Skeletal muscle satellite cell (primary cell): ENCODE data around the gene NFAM1.
A peak's percentile ranks its signal among the peaks of the same experiment; 100 is the strongest.

Experiments
- H3K27me3 ChIP-seq: 2 replicates; pipeline ENCODE4 v1.7.0; 2013; ENCODE audit warnings: low read length; ENCODE audit not compliant: control insufficient read depth, insufficient read depth
- H3K36me3 ChIP-seq: 2 replicates; pipeline ENCODE4 v1.7.0; 2013; ENCODE audit warnings: mild to moderate bottlenecking, control low read depth, low read length; ENCODE audit not compliant: insufficient read depth
- H3K4me1 ChIP-seq: 2 replicates; pipeline ENCODE4 v1.7.0; 2013; ENCODE audit warnings: low read length; ENCODE audit not compliant: control insufficient read depth, insufficient read depth
- H3K4me2 ChIP-seq: 2 replicates; pipeline ENCODE4 v1.7.0; 2013; ENCODE audit warnings: mild to moderate bottlenecking, low read length
- H3K4me3 ChIP-seq: 2 replicates; pipeline ENCODE4 v1.7.0; 2013; ENCODE audit warnings: low read length
- H3K9ac ChIP-seq: 2 replicates; pipeline ENCODE4 v1.7.0; 2013; ENCODE audit warnings: mild to moderate bottlenecking, low read depth, low read length, moderate library complexity
- H3K9me3 ChIP-seq: replicated peaks from 2 replicates; pipeline ENCODE4 v1.7.0; 2013; ENCODE audit warnings: mild to moderate bottlenecking, control low read depth, low read length

NFAM1 gene

DNA sequence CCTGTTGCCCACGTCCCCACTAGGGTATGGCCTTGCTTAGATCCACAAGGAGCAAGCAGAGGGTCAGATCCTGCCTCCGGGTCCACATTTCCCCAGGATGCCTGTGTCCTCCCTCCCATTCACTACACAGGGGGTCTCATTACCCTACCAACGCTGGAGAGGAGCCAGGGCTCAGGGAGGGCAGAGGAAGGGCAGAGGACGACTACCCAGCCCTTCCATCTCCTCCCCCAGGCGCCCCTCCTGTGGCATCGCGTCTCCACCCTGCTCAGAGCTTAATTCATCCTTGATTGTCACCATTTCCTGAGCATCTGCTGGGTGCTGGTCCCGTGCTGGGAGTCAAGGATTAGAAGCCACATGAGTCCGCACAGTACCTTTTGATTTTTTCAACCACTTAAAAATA is 5.0 kb downstream of the NFAM1 start:
- no peaks in the 10 kb centered on the region for H3K4me1 ChIP-seq
- no peak overlapping the region for H3K4me3 ChIP-seq
- H3K27me3 ChIP-seq = peaks cover 38% of the 10 kb centered on the region
- H3K4me2 ChIP-seq = no peak overlapping the region
- no peak overlapping the region for H3K9ac ChIP-seq
- H3K9me3 ChIP-seq = no peaks in the 10 kb centered on the region
- H3K36me3 ChIP-seq = no peaks in the 10 kb centered on the region

DNA sequence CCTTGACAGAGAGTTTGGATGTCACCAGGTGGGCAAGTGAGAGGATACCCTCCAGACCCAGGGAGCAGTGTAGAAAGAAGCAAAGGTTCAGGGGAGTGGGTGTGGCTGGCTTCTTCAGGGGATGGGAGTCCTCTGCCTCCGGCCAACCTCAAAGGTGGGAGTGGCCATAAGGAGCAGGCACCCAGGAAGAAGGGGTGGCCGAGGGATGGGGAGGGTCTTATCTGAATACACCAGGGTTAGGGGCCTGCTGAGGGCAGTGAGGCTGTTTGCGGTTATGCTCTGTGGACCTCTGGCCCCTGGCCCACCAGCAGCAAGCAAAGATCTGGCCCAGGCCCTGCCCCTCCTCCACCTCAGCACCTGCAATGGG is 6.2 kb downstream of the NFAM1 start:
- no peak overlapping the region for H3K4me2 ChIP-seq
- H3K27me3 ChIP-seq = peaks cover 37% of the 10 kb centered on the region
- H3K9ac ChIP-seq = no peak overlapping the region
- no peaks in the 10 kb centered on the region for H3K9me3 ChIP-seq
- no peaks in the 10 kb centered on the region for H3K36me3 ChIP-seq
- H3K4me3 ChIP-seq = no peak overlapping the region
- H3K4me1 ChIP-seq = no peaks in the 10 kb centered on the region

DNA sequence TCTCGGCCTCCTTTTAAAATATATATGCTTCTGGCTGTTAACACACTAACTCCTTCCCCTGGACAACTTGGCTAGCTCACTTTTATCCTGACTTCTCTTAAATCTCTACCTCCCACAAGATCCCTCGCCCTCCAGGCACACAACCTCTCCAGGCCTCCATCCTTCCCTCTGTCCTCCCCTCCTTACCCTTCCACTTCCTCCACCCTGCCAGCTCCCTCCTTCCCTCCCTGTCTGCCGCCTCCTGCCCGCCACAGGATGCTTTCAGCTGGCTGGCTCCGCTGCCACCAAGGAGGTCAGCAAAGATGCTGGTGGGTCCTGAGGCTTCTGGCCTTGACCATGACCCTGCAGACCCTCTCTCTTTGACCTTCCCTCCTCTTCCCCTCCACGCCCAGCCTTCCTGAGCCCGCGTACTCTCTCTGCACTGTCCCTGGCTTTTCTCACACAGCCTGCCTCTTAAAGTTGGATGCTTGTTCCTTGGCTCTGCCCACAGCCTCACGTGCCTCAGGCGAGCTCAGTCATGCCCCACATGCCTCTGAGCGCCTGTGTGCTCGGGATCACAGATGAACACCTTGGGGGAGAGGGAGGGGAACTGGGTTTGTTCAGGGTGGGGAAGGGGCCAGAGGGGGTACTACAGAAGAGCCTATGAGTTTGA is 6.7 kb downstream of the NFAM1 start:
- Histone ChIP-seq H3K9me3 (no peaks in the 10 kb centered on the region), H3K27me3 (peaks cover 36% of the 10 kb centered on the region), H3K9ac (no peak overlapping the region), H3K4me1 (no peaks in the 10 kb centered on the region), H3K36me3 (no peaks in the 10 kb centered on the region), H3K4me2 (no peak overlapping the region), H3K4me3 (no peak overlapping the region)

DNA sequence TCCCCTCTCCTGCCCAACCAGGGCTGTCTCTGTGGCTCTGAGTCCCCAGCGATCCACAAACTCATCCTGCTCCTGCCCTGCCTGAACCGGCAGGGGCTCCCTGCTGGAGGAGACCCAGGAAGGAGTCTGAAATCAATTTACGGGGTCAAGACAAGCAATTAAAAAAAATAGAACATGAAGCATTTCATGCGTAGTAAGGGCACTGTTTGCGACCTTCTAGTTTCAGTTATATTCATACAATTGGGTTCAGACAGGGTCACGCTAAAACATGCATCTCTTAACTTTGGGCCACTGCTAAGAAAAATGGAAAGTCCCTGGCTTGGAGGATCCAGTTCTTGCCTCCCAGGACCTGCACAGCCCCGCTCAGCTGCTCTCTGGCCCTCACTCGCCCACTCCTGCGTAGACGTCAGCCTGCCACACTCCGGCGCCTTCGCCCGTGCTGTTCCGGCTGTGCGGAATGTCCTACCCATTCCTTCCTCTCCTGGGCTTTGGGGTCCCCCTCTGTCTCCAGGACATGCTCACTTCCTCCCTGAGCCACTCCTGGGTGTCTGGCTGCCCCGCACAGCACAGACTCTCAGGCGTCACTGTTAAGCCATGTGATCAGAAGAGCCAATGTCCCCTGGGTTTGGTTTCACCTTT is 12.8 kb downstream of the NFAM1 start:
- Histone ChIP-seq H3K27me3 (peaks cover 57% of the 10 kb centered on the region), H3K9ac (no peak overlapping the region), H3K9me3 (no peaks in the 10 kb centered on the region), H3K4me1 (peaks cover 8% of the 10 kb centered on the region), H3K4me2 (peak overlapping the region; percentile 71), H3K36me3 (no peaks in the 10 kb centered on the region), H3K4me3 (peak overlapping the region; percentile 42)

DNA sequence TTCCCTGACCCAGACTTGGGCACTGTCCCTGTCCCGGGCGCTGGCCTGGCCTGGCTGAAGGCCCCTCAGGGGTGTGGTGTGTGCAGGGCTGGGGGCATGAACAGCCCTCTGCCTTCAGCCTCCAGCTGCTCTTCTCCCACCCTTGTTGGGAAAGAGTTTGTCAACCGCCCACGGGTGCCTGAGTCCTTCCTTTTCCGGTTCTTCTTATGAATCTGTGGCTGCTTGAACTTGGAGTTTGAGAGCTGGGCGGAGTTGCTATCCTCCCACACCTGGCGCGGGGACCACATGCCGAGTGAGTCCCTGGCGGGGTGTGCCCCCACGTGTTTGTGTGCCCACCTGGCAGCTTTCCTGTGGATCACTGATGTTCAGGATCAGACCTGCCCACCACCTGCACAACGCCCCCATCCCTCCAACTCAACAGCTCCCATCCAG is 13.4 kb downstream of the NFAM1 start:
- Histone ChIP-seq H3K27me3 (peaks cover 60% of the 10 kb centered on the region), H3K4me1 (peaks cover 8% of the 10 kb centered on the region), H3K4me3 (no peak overlapping the region), H3K4me2 (no peak overlapping the region), H3K9ac (no peak overlapping the region), H3K9me3 (no peaks in the 10 kb centered on the region), H3K36me3 (no peaks in the 10 kb centered on the region)

DNA sequence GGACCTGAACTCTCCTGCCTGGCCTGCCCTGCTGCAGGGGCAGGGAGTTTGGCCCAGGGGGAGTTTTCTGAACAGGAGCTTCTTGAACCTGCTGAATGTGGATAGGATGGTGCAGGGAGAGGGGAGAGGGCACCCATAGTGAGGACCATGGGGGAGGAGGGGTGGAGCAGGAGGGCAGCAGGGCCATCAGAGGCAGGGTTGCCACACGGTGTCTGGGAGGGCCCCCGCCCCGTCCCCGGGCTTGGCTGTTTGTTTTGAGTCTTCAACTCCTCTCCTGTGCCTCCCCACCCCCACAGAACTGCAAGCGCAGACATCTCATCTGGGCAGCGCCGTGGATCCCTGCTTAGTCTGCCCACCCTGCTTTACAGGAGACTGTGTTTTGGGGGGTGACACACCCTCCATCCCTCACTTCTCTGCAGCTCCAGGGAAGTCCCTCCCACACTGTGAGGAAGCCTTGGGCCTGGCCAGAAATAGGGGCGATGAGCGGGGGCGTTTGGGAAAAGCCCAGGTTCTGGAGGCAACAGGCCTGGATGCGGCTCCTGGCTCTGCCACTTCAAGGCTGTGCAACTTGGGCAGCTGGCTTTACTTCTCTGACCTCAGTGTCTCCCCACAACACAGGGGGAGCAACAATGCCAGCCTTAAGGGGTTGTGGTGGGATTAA is 14.4 kb downstream of the NFAM1 start:
- Histone ChIP-seq H3K27me3 (peaks cover 66% of the 10 kb centered on the region), H3K36me3 (no peaks in the 10 kb centered on the region), H3K4me3 (no peak overlapping the region), H3K4me2 (no peak overlapping the region), H3K9me3 (no peaks in the 10 kb centered on the region), H3K4me1 (peaks cover 8% of the 10 kb centered on the region), H3K9ac (no peak overlapping the region)

DNA sequence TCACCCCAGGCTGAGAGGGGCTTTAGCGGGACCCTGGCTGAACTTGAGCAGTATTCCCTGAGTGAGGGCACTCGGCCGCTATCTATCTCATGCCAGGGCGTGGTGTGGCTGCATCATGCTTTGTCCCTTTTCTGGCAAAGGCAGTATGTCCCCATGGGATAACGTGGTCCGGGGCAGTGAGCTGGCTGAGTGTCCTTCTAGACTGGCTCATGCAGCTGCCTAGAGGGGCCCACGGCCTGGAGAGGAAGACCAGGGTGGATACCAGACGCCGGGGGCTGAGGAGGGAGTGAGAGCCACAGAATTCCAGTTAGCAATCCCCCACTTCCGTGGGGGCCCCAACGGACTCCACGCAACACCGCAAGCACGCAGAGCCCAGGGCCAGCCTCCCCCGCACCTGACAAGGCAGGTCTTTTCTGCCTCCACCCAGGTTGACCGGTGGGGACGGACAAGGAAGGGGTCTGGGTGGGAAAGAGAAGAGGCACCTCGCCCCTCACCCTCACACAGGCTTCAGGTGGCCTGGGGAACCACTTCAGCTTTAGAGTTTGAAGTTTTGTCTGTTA is 15.5 kb downstream of the NFAM1 start:
- H3K4me2 ChIP-seq = no peak overlapping the region
- no peak overlapping the region for H3K4me3 ChIP-seq
- H3K9me3 ChIP-seq = no peaks in the 10 kb centered on the region
- H3K9ac ChIP-seq = no peak overlapping the region
- H3K27me3 ChIP-seq = peaks cover 66% of the 10 kb centered on the region
- H3K4me1 ChIP-seq = peaks cover 8% of the 10 kb centered on the region
- no peaks in the 10 kb centered on the region for H3K36me3 ChIP-seq

DNA sequence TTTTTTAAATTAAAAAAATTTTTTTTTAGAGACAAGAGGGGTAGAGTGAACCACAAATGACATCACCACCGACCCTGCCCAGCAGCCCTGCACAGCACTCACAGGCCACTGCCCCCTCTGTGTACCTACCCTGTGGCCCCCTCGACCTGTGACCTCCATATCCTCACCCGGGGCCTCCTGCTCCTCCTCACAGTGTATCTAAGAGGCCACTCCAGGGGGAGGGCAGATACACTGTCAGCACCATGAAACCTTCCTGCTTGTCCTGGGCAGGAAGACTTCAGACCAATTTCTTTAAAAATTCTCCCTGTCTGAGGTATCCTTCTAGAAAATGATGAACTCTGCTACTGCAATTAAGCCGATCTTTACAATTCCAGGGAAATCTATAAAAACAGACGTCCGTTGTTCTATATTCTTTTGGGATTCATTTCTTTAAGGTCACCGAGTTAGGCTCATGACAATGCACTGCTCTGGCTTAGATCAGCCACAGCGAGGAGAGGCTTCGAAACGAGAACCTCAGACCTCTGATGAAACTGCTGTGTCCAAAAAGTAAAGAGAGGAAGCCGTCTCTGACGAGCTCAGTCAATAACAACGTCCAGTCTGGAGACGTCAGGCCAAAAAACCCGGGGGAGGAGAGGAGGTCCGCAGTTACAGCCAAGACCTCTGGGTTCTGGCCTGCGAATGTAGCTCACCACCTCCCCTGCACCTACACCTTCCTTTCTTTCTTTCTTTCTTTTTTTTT is 17.5 kb downstream of the NFAM1 start:
- Histone ChIP-seq H3K4me3 (no peak overlapping the region), H3K27me3 (peaks cover 52% of the 10 kb centered on the region), H3K4me1 (peaks cover 8% of the 10 kb centered on the region), H3K9me3 (no peaks in the 10 kb centered on the region), H3K9ac (no peak overlapping the region), H3K36me3 (no peaks in the 10 kb centered on the region), H3K4me2 (no peak overlapping the region)

DNA sequence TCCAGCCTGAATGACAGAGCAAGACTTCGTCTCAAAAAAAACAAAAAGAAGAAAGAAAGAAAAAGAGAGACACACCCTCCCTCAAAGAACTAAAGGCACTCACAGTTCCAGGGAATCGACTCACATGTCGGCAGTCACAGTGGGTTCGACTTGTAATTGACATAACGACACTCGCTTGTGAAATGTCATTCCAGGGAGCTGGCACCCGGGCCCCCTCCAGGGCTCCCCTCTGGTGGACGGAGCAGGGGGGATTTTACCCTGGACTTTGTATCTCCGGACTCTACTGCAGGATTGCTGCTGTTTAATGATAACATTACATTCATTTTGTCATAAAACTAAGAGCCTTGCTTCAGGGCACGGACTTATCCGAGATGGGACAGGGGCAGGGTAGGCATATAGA is 18.2 kb downstream of the NFAM1 start:
- H3K4me1 ChIP-seq = peaks cover 2% of the 10 kb centered on the region
- H3K4me3 ChIP-seq = no peak overlapping the region
- H3K4me2 ChIP-seq = no peak overlapping the region

DNA sequence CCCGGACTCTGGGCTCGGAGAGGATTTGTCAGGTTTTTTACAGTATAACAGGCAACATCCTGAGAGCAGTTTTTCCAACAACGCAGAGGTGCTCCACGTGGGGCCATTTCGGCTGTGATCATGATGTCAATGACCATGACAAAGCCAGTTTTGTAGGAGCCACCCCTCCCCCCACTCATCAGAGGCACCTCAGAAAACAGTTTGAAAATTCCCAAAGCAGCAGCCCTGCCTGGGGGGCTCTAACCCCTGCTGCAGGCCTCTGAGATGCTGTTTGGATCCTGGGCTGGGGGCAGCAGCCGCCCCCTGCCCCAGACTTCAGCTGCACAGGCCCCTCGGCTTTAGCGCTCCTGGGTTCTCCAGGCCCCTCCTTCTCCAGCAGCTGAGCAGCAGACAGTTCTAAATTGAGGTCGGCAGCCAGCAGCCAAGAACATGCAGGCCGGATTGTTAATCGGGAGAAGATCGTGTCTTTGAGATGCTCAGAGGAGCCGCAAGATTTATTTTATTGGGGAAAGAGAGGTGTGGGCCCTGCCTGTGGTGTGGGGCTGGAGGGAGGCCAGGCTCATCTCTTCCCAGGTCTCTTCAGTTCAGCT is 19.4 kb downstream of the NFAM1 start:
- H3K36me3 ChIP-seq = no peaks in the 10 kb centered on the region
- H3K9me3 ChIP-seq = no peaks in the 10 kb centered on the region
- H3K4me1 ChIP-seq = no peaks in the 10 kb centered on the region
- peaks cover 47% of the 10 kb centered on the region for H3K27me3 ChIP-seq
- H3K4me2 ChIP-seq = no peak overlapping the region
- H3K9ac ChIP-seq = no peak overlapping the region
- H3K4me3 ChIP-seq = no peak overlapping the region

More for the DNA sequence above, 18.2 kb downstream of the NFAM1 start:
- peaks cover 48% of the 10 kb centered on the region for H3K27me3 ChIP-seq
- H3K36me3 ChIP-seq = no peaks in the 10 kb centered on the region
- H3K9ac ChIP-seq = no peak overlapping the region
- H3K9me3 ChIP-seq = no peaks in the 10 kb centered on the region

DNA sequence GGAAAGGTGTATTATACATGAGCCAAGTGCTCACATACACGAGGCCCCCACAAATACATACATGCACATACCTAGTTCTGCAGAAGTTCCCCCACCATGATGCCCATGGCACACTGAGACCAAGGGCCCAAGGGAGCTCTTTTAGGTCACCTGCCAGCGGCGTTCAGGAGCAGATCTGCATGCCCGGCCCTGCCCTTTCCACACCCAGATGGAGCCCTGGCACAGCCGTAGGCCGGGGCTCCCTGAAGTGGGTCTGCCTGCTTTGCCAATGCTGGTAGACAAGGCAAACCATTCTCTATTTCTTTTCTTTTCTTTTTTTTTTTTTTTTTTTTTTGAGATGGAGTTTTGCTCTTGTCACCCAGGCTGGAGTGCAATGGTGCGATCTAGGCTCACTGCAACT is 21.5 kb downstream of the NFAM1 start:
- H3K9ac ChIP-seq = no peak overlapping the region

More for the DNA sequence above, 21.5 kb downstream of the NFAM1 start:
- Histone ChIP-seq H3K4me1 (no peaks in the 10 kb centered on the region), H3K36me3 (no peaks in the 10 kb centered on the region), H3K4me2 (no peak overlapping the region), H3K9me3 (no peaks in the 10 kb centered on the region), H3K27me3 (peaks cover 42% of the 10 kb centered on the region), H3K4me3 (no peak overlapping the region)
